ENCODE measurements around the gene TMEM174. TPM values are rescaled to one million over a fixed set of nuclear protein-coding genes. Genes with fewer than 3 reads are reported as not detected.

Gene TMEM174
- total and polyA plus RNA-seq, 2 of the 4 experiments (the other 2 are of a cell fraction), result not detected

GRCh38 chr5:73215891-73216610 is 43.1 kb downstream of the TMEM174 start:
- intact Hi-C loops (cut with micrococcal nuclease) (loop anchor here (1.0 to 5.0 kb wide), 6 partner anchors 81 to 321 kb away; no protein-coding TSS in a partner anchor), dilution Hi-C loops (cut with HindIII; ENCODE audit: low sequenced_read_pairs, unreplicated experiment) (no loop called here)

More at GRCh38 chr5:73215891-73216610, 43.1 kb downstream of the TMEM174 start:
- Histone ChIP-seq H3K23ac (ENCODE audit: low read depth, low read length) (peak overlapping the region; percentile 55; the same call in 1 of the 2 replicates), H3K4me1 (ENCODE audit: control insufficient read depth, insufficient read depth, low read length) (0 out of 2 replicates have a peak, but pooled peaks cover 2% of the 10 kb centered on the region), H4K8ac (ENCODE audit: low read depth in 2 of 2, low read length in 2 of 2) (peak overlapping the region in 1 of 2 experiments; percentile 78; a peak in 2 of 4 replicates), H2AFZ (replicated peaks; ENCODE audit: low read length, poor library complexity) (peak overlapping the region; percentile 97), H3K36me3 (ENCODE audit: control insufficient read depth, insufficient read depth, low read length) (no peaks in the 10 kb centered on the region), H2BK5ac (ENCODE audit: low read depth, low read length, poor library complexity, severe bottlenecking) (peak overlapping the region; percentile 73), H3K4ac (ENCODE audit: low read depth, low read length) (peak overlapping the region; percentile 52), H3K9ac (ENCODE audit: low read depth, low read length) (peak overlapping the region; percentile 61), H3K27me3 (ENCODE audit: control insufficient read depth, insufficient read depth, low read length) (0 out of 2 replicates have a peak, but pooled peaks cover 3% of the 10 kb centered on the region), H4K91ac (ENCODE audit: insufficient read depth, low read depth, low read length) (no peak overlapping the region; the same call in 1 of the 2 replicates), H2BK15ac (ENCODE audit: low read depth, low read length) (peak overlapping the region; percentile 8; the same call in 1 of the 3 replicates), H4K5ac (ENCODE audit: low read depth, low read length) (no peak overlapping the region), H3K9me1 (ENCODE audit: insufficient read depth, low read length) (no peaks in the 10 kb centered on the region), H3K4me3 (ENCODE audit: insufficient read depth, low read depth, low read length) (peak overlapping the region; percentile 44), H3K14ac (replicated peaks; ENCODE audit: low read depth, low read length) (peak overlapping the region; percentile 72), H2BK20ac (ENCODE audit: low read depth, low read length) (peak overlapping the region; percentile 83), H3K79me1 (ENCODE audit: low read depth in 1 of 2, low read length in 2 of 2) (no peaks in the 10 kb centered on the region), H2BK120ac (ENCODE audit: low read depth, low read length) (peak overlapping the region; percentile 94), H2AK5ac (ENCODE audit: low read depth, low read length) (no peak overlapping the region), H3K27ac (ENCODE audit: insufficient read depth, low read length) (peak overlapping the region; percentile 56; the same call in 1 of the 2 replicates), H4K20me1 (ENCODE audit: insufficient read depth, low read length) (no peaks in the 10 kb centered on the region), H3K56ac (ENCODE audit: extremely low read depth, insufficient read depth, low read length) (no peak overlapping the region), H3K4me2 (ENCODE audit: low read depth, low read length) (peak overlapping the region; percentile 76), H3K9me3 (ENCODE audit: control insufficient read depth, insufficient read depth, low read length) (no peaks in the 10 kb centered on the region), H3K18ac (ENCODE audit: low read depth, low read length) (no peak overlapping the region; the same call in 1 of the 2 replicates), H2AK9ac (replicated peaks; ENCODE audit: low read depth, low read length, poor library complexity) (peak overlapping the region; percentile 51)
- DNase-seq (peak; percentile 73), ATAC-seq (ENCODE audit: low read depth) (peak; percentile 98)
- BruUV-seq (replicated peaks), result no TSS peak
- ChIA-PET CTCF (interaction anchor here (0.7 to 3.0 kb wide), 23 partner anchors 9 to 323 kb away, joined by 3 to 19 read pairs (median 4); partner anchors contain the start of gene FOXD1), POLR2A (ENCODE audit: unreplicated experiment) (interaction anchor here (0.6 to 1.2 kb wide), 5 partner anchors 13 to 280 kb away, joined by 3 to 11 read pairs (median 3); partner anchors contain the start of gene FOXD1)
- peak; percentile 65 for TF ChIP-seq RAD21 (IDR thresholded peaks at IDR 0.05; ENCODE audit: low read length)
- peak; percentile 53; the same call in 1 of the 2 replicates for TF ChIP-seq MAZ (IDR thresholded peaks at IDR 0.05; ENCODE audit: borderline replicate concordance, low read depth, low read length)
- TF ChIP-seq RCOR1 (IDR thresholded peaks at IDR 0.05; ENCODE audit: insufficient replicate concordance, low read length), result no peak
- peak; percentile 59 for TF ChIP-seq SMC3 (IDR thresholded peaks at IDR 0.05; ENCODE audit: low read depth, low read length)
- TF ChIP-seq CTCF (conservative IDR thresholded peaks at IDR 0.05; ENCODE audit: low read depth, low read length), result peak; percentile 80
- TF ChIP-seq NFE2L2 (IDR thresholded peaks at IDR 0.05; ENCODE audit: low read depth, low read length), result no peak
- TF ChIP-seq MXI1 (IDR thresholded peaks at IDR 0.05; ENCODE audit: borderline replicate concordance, low read depth, low read length), result peak; percentile 70; the same call in 1 of the 2 replicates
- WGBS, 2 experiments (ENCODE audit: extremely low coverage in 2 of 2, insufficient read length in 1 of 2), result 1% methylated on average over 26 of the region's 67 CpGs; no CpG with 5 or more reads in 1 of the 2 experiments
- in situ Hi-C loops (cut with MboI; ENCODE audit: low sequenced_read_pairs), result no loop called here

Measured in IMR-90 (cell line).